ENCODE data around the gene DNAAF8. TPM values are rescaled to one million over a fixed set of nuclear protein-coding genes. Genes with fewer than 3 reads are reported as not detected.

The DNAAF8 gene
- total and polyA plus RNA-seq, 2 donors (not counting 3 experiments of a cell fraction or from before 2014, with no cell fraction given): 0.58 to 1.0 TPM

GRCh38 chr16:4729876-4730275 lies 4.5 kb upstream of the DNAAF8 start:
- no peak for DNase-seq (ENCODE audit: low read depth, low spot score)
- BruUV-seq (replicated peaks): no TSS peak
- no peak for FAIRE-seq
- Histone ChIP-seq H3K27me3 (ENCODE audit: control insufficient read depth in 2 of 2, insufficient read depth in 2 of 2, low read length in 2 of 2) (no peaks in the 10 kb centered on the region), H3K79me2 (ENCODE audit: control insufficient read depth, insufficient read depth, low read length) (peaks cover 9% of the 10 kb centered on the region), H3K9me3 (replicated peaks; ENCODE audit: control insufficient read depth, insufficient read depth, low read length) (no peaks in the 10 kb centered on the region), H4K20me1 (replicated peaks; ENCODE audit: control insufficient read depth, extremely low read depth, insufficient read depth, low read length) (no peaks in the 10 kb centered on the region), H3K9ac (replicated peaks; ENCODE audit: extremely low read depth, insufficient read depth, low read length) (no peak overlapping the region), H2AFZ (ENCODE audit: low read depth, low read length) (no peak overlapping the region), H3K4me1 (ENCODE audit: control insufficient read depth, extremely low read depth, insufficient read depth, low read length) (peaks cover under 1% of the 10 kb centered on the region), H3K27ac (ENCODE audit: insufficient read depth, low read depth, low read length) (no peak overlapping the region), H3K9me1 (replicated peaks; ENCODE audit: control insufficient read depth, extremely low read depth, insufficient read depth, low read length) (no peaks in the 10 kb centered on the region), H3K4me2 (ENCODE audit: insufficient read depth, low read length) (no peak overlapping the region), H3K36me3 (ENCODE audit: control insufficient read depth in 2 of 2, extremely low read depth in 1 of 2, insufficient read depth in 2 of 2, low read length in 2 of 2) (peaks cover under 1 to 23% of the 10 kb centered on the region in 2 experiments), H3K4me3 (replicated peaks in 1 of 3; ENCODE audit: insufficient read depth in 1 of 3, low read depth in 1 of 3, low read length in 3 of 3) (no peak overlapping the region)
- intact Hi-C loops (cut with micrococcal nuclease) (no loop called here), dilution Hi-C loops (cut with MboI; ENCODE audit: extremely low pct_ligation_motif_present, low sequenced_read_pairs) (no loop called here)
- ChIA-PET POLR2A (no interaction called here), CTCF (interaction anchor here (0.9 kb wide), 1 partner anchor 80 kb away, joined by 3 read pairs; no protein-coding TSS in a partner anchor)
- TF ChIP-seq POLR2A (IDR thresholded peaks at IDR 0.05; ENCODE audit: low read depth, low read length) (no peak), EZH2 (IDR thresholded peaks at IDR 0.05; ENCODE audit: borderline replicate concordance, low read depth, low read length, severe bottlenecking) (no peak), FOS (IDR thresholded peaks at IDR 0.05; ENCODE audit: borderline replicate concordance, insufficient read depth, low read length) (no peak), POLR2AphosphoS5 (IDR thresholded peaks at IDR 0.05; ENCODE audit: insufficient read depth, low read depth, low read length) (no peak), JUN (IDR thresholded peaks at IDR 0.05; ENCODE audit: borderline replicate concordance, insufficient read depth, insufficient read length, low read depth) (no peak), GATA2 (IDR thresholded peaks at IDR 0.05; ENCODE audit: insufficient read depth, insufficient read length, low read depth, low read length) (no peak), MAX (IDR thresholded peaks at IDR 0.05; ENCODE audit: insufficient read depth, insufficient read length) (no peak), MYC (IDR thresholded peaks at IDR 0.05; ENCODE audit: low read depth, low read length) (no peak)
- TF ChIP-seq, protein P1, sequence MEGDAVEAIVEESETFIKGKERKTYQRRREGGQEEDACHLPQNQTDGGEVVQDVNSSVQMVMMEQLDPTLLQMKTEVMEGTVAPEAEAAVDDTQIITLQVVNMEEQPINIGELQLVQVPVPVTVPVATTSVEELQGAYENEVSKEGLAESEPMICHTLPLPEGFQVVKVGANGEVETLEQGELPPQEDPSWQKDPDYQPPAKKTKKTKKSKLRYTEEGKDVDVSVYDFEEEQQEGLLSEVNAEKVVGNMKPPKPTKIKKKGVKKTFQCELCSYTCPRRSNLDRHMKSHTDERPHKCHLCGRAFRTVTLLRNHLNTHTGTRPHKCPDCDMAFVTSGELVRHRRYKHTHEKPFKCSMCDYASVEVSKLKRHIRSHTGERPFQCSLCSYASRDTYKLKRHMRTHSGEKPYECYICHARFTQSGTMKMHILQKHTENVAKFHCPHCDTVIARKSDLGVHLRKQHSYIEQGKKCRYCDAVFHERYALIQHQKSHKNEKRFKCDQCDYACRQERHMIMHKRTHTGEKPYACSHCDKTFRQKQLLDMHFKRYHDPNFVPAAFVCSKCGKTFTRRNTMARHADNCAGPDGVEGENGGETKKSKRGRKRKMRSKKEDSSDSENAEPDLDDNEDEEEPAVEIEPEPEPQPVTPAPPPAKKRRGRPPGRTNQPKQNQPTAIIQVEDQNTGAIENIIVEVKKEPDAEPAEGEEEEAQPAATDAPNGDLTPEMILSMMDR (IDR thresholded peaks at IDR 0.05; ENCODE audit: extremely low read depth in 1 of 2, insufficient read depth in 1 of 2, low read depth in 1 of 2, low read length in 2 of 2): no peak

Measured in endothelial cell of umbilical vein (primary cell).